DMS53 (cell line): Measurements from ENCODE around the gene HS6ST3.

Experiments used
- DNase-seq: peaks from one replicate; lab custom pipeline; 2025; lab: John Stamatoyannopoulos, UW

Gene HS6ST3

DNA sequence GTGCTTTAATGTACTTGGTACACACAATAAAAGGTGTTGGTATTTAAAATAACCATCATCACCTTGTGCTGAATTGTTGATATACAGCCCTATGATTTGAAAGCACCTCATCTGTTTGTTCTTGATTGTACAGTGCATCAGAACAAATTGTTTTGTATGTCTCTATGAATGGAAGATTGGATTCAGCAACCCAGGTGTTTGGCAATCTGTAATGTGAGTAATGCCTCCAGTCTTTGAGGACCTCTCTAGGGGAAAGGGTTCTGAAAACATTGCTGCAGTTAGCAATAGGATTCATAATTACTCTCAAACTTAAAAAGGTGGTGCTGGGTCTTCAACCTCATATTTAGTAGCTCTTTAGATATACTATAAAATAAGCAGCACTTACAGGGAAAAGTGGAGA, 562.6 kb downstream of the HS6ST3 start:
- DNase-seq, result no peak

DNA sequence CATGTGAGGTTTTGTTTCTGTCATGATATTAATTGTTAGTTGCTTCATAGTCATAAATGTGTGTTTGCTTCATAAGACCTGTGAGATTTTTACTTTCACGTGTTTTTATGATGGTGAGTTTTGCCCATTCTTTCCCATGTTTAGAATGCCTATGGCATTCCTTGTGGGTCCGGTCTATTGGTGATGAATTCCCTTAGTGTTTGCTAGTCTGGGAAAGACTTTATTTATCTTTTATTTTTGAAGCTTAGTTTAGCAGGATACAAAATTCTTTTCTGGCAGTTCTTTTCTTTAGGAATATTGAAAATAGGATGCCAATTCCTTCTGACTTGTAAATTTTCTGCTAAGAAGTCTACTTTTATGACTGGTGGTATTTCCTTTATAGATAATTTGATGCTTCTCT, 571.7 kb downstream of the HS6ST3 start:
- no peak for DNase-seq

- no peak for DNase-seq
Observed at GRCh38 chr13:96662036-96662435, 572.1 kb downstream of the HS6ST3 start.

GRCh38 chr13:96667294-96668018, 577.5 kb downstream of the HS6ST3 start:
- no peak for DNase-seq

DNA sequence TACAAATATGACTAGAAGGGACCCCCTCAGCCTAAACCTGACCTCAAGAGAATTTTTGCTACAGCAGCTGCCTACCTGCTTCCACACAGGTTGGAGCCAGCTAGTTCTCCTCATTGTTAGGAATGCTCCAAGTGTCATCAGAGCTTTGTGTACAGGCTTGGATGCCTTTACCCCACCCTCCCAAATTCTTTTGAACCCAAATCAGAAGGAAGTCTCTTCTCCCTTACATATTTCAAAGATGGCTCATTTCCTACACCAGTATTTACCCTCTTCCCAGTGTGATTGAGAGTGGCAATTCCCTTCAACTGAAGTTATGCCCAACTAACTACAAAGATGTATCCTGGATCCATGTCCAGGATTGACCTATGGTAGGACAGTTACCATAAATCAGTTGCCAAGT, 581.2 kb downstream of the HS6ST3 start:
- no peak for DNase-seq

DNA sequence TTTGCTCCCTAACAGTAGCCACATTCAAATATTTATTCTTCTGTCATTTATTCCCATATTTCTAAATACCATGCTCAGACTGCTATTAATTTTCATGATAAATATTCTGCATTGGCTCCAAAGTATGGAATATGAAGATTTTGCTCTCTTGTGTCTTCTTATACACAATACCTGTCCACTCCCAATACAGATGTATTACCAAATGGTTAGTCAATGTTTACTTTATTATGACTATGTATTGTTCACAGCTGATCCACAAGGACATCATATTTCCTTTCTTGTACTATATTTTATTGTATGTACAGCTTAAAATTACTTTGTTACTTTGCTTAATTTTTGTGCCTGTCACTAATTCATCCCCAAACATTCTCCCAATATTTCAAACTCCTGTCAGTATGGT, 582.1 kb downstream of the HS6ST3 start:
- no peak for DNase-seq

- DNase-seq, result no peak
Observed at GRCh38 chr13:96673825-96674224, 583.9 kb downstream of the HS6ST3 start.

GRCh38 chr13:96677029-96677428, 587.1 kb downstream of the HS6ST3 start:
- no peak for DNase-seq

GRCh38 chr13:96678801-96679200, 588.9 kb downstream of the HS6ST3 start:
- DNase-seq, result no peak

DNA sequence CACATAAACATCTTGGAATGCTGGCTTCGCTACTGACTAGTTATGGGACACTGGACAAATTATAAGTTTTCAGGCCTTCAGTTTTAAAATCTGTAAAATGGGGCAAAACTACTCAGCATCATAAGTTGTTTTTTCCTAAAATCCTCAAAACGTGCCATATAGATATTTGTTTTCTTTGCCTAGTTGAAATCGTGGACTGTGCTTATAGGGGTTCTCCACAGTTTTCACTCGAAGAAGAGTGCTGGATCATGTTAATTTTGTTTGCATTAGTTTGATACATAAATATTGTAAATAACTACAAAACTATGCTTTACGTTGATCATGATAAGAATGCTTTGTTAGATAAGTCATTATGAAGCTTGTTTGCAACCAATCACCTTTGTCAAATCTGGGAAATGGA, 591.0 kb downstream of the HS6ST3 start:
- DNase-seq, result no peak

- DNase-seq, result no peak
Observed at GRCh38 chr13:96681766-96682165, 591.9 kb downstream of the HS6ST3 start.

DNA sequence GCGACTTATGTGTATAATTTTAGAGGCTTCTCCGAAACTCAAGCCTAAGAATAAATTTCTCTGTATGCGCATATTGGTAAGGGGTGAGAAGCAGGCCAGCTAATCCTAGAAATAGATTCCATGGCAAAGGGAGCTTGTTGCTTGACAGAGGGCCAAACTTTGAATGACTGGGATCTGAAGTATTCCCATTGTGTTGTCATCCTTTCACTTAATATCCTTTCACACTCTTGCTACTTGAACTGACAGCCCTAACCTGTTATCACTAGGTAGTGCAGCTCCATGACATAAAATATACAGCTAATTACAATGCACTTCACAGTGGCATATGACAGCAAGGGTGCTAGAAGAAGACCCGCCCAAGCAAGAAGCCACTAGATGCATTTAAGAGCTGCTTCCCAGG, 594.6 kb downstream of the HS6ST3 start:
- no peak for DNase-seq

DNA sequence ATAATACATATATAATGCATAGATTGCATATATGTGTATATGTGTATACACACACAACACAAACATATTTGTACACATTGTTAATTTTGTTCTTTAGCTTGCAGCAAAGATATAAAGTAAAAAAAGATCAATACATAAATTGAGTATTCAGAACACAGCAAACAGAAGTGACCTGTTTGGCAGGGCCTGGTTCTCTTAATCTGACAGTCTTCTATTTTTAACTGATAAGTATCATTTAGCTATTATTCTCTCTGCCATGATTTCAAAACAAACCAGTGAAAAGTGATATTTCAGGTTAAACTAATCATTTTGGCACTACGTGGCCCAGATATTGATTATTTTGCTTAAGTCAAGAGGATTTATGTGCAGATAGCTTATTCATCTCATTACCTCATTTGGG, 595.0 kb downstream of the HS6ST3 start:
- DNase-seq, result no peak

DNA sequence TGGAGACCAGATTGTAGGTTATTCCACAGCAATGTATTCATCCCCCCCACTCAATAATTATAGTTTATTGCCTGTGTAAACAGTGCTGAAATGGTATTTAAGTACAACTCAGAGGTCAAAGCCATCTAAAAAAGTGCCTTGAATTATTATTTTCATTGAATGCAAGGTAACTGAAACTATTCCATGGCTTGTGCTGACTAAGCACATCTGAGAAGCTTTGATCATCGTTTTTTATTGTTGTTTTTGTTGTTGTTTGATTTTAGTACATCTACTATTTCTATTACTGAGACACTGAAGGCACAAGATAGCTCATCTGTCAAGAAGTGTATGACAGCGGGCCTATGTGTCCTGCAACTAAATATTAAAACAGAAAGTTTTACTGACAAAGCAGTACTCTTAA, 596.4 kb downstream of the HS6ST3 start:
- DNase-seq, result no peak

DNA sequence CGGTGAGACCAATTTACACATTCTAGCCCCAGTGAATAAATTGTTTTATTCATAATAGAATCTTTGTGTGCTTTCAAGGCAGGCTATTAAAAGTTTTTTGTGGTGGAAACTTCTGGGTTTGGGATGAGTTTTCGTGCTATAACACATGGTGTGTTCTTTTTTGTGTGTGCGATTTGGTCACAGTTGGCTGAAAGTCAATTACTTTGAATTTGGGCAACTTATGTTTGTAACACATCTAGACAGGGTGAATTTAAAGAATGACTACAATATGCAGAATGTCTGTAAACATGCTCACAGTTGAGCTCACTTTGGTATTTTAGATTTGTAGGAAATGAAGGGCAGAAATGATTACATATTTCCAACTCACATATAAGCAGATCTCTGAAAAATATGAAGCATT, 597.3 kb downstream of the HS6ST3 start:
- no peak for DNase-seq

DNA sequence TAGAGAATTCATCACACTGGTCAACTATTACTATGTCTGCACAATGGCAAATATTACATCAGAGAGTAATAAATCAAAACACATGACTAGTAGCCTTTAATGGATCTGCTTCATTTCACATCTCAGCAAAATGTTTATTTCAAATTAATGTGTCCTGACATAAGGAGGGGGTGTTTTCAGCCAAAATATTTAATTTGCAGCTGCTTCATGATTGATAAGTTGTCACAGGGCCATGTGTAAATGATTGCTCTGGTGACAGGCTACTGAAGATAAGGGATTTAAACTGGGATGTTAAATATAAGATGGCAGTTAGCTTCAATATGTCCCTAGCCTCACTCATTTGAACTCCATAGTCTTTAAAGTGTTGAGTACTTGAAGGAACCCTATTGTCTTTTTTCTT, 601.1 kb downstream of the HS6ST3 start:
- DNase-seq, result no peak

DNA sequence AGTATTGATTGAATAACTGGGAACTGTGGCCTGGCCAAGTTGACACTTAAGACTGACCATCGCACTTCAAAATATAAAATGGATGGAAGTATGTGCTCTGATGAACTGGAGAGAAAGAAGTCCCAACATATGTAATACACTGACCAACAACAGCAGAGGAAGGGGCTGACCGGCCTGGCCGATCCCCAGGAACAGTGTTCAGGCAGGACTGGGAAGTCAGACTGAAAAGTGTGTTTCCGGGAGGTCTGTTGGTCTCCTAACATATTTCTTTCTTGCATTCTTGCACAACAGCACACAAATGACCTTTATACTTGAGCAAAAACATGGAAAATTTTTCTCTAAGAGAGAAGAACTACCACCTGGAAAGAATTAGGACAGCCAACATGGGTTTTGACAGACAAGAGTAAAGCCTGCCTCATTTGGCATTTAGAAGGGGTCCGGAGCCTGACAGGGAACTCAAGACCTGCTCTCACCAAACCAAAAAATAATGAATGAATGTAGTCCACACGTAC, 606.5 kb downstream of the HS6ST3 start:
- DNase-seq, result no peak

DNA sequence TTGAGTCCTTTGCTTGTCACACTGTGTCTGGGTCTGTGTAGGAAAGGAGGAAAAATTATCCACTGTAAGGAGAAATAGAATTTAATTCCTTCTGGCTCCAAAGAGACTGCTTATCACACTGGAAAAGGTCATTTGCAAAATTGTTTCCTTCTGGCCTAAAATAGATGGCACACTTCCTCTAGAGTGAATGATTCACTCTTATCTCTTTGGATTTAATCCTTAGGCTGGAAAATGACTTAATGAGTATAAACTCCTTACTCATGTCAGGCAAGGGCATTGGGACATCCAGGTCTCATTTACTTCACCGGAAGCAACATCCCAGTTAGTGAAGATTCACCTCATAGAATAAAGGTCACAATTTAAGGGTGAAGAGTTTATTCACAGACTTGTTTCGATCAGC, 610.8 kb downstream of the HS6ST3 start:
- DNase-seq, result no peak

GRCh38 chr13:96707146-96707545, 617.2 kb downstream of the HS6ST3 start:
- DNase-seq, result no peak

GRCh38 chr13:96710166-96710862, 620.4 kb downstream of the HS6ST3 start:
- no peak for DNase-seq

DNA sequence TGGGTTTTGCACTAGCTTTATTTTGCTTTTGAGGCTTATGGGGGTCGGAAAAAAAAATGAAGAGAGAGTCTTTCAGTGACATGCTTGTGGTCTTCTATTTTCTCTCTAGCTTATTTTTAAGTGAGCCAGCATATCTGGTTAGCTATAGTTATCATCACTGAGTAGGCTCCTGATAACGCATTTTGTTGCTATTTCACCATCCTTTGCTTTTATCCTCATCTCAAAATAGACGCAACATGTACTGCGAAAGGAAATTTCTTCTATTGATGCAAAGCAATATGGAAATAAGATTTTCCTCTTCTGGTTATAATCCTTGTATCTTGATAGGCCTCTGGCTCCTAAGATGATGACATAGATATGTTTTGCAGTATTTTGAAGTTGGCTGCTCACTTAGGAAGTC, 630.5 kb downstream of the HS6ST3 start:
- no peak for DNase-seq

DNA sequence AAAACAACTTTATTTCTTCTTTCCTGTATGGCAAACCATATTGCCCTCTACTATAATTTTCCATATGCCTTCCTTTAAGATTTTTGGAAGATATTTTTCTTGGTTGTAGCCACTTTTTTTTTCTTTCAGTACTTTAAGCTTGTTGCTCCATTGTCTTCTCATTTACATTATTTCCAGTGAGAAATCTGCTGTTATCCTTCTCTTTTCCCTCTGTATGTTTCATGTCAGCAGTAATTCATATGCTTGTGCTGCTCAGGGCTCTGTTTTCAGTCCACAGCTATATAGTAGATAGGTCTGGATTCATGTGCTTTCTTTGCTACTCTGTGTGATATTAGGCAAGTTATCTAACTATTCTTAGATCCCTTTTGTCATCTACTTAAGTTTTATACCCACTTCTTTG, 636.7 kb downstream of the HS6ST3 start:
- no peak for DNase-seq

DNA sequence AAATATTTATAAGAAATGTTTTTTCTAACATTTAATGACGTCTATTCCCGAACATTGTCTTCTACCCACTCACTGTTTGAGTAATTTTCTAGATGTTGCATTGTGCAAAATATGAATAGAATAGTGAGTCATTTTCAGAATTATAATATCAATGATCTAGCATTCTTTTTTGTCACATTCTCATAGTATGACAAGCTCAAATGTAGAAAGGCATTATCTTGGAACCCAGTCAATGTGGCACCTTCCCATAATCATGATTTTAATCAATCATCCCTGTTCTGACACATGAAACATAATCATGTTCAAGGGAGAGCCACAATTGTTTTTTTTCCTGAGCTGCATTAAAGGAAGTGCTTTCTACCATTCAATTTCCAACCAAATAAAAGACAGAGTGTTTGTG, 638.6 kb downstream of the HS6ST3 start:
- no peak for DNase-seq

DNA sequence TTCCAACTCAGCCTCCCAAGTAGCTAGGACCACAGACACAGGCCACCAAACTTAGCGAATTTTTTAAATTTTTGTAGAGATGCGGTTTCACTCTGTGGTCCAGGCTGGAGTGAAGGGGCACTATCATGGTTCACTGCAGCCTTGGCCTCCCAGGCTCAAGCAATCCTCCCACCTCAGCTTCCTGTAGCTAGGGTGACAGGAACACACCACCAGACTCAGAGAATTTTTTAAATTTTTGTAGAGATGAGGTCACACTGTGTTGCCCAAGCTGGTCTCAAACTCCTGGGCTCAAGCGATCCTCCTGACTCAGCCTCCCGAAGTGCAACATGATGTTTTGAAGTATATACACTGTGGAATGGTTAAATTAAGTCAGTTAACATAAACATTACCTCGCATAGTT, 640.8 kb downstream of the HS6ST3 start:
- no peak for DNase-seq
